DMS 273 (cell line): Measurements from ENCODE around the gene FUT8.

ENCODE experiments used
- DNase-seq: peaks from one replicate; lab custom pipeline; 2025; ENCODE audit not compliant: unreplicated experiment; lab: John Stamatoyannopoulos, UW

Gene FUT8

GRCh38 chr14:65412032-65412846, at the start of gene FUT8:
TSS of gene FUT8 (plus strand) at chr14:65412730. CDS start at chr14:65561564, 148,834 bp downstream.
- DNase-seq: peak; percentile 98

GRCh38 chr14:65366802-65367565, 45.5 kb upstream of the FUT8 start:
- DNase-seq: no peak

DNA sequence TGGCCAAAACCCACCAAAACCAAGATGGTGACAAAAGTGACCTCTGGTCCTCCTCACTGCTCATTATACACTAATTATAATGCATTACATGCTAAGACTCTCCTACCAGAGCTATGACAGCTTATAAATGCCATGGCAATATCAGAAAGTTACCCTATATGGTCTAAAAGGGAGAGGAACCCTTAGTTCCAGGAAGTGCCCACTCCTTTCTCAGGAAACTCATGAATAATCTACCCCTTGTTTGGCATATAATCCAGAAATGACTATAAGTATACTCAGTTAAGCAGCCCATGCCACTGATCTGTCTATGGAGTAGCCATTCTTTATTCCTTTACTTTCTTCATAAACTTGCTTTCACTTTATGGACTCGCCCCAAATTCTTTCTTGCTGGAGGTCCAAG, 43.0 kb upstream of the FUT8 start:
- no peak for DNase-seq

- DNase-seq: no peak
Measured at GRCh38 chr14:65370801-65371248, 41.7 kb upstream of the FUT8 start.

- DNase-seq: no peak
Measured at GRCh38 chr14:65371784-65372183, 40.7 kb upstream of the FUT8 start.

DNA sequence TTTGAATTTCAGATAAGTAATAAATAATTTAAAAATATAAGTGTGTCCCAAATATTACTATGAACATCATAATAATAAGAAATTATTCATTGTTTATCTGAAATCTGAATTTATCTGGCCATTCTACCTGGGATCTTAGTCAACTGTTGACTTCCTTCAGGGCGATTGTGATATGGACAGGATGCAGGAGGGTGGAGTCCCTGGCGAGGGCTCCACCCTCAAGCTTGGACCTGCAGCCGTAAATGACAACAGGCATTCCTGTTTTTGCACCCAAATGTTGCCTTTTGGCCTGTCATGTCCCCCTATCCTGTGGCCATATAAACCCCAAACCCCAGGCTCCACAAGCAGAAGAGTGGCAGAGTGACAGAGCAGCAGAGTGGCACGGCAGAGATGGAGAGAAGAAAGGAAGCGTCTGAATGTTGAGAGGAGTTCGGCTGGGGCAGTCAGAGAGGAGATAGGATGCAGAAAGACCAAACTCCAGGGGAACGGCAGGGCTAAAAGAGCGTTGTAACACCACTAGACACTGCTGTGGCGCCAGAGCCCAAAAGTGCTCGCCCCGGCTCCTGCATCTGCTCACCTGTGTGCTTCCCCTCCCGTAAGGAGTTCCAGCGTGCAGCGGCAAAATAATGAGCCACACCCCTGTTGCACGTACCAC, 39.4 kb upstream of the FUT8 start:
- no peak for DNase-seq

DNA sequence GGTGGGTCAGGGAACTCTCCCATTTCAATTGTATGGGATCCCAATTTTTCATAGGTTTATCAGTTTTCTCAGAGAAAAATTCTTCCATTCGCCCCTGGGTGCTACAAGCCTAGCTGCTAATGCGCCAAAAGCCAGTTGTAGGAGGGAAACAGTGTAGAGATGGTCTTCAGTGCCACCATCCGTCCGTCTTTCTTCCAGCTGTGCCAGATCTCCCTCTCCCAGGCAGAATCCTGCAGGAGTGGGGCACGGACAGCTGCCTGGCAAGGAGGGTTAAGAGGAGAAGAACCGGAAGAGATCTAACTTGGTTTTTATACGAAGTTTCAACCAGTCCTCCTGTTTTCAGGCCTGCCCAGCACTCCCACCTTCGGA, 38.9 kb upstream of the FUT8 start:
- no peak for DNase-seq

- DNase-seq: no peak
Measured at GRCh38 chr14:65377576-65377975, 35.0 kb upstream of the FUT8 start.

DNA sequence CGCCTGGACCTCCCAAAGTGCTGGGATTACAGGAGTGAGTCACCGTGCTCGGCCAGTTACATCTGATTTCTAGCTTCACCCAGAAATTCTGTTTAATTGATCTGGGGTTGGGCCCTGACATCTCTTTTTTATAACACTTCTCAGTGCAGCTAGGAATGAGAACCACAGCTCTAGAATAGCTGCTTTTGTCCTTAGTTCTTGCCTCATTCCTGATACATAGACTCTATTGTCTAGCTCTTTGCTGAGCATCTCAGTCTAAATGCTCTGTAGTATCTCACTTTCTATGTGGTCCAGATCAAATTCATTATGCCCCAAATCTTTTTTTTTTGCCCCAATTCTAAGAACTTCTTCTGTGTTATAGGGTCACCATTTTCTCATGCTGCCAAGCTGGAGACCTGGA, 29.9 kb upstream of the FUT8 start:
- no peak for DNase-seq

GRCh38 chr14:65387171-65387570, 25.4 kb upstream of the FUT8 start:
- DNase-seq: no peak

DNA sequence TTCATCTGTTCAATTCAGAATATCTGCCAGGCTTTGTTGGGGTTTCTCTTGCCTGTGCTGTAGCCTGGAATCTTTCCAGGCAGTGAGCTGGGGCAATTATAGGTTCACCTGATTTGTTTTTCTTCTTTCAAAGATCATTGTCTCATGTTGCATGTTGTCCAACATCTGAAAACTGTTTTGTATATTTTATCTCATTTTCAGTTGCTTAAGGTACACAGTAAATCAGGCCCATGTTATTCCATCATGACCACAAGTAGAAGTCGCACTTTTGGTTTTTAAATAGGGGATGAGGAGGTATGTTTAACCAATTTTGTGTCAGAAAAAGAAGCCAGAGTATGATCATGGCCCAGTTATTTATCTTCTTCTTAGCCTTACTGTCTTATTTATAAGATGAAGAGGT, 24.9 kb upstream of the FUT8 start:
- peak; percentile 21 for DNase-seq

- no peak for DNase-seq
Measured at GRCh38 chr14:65392296-65392695, 20.2 kb upstream of the FUT8 start.

- DNase-seq: no peak
Measured at GRCh38 chr14:65396082-65396910, 16.2 kb upstream of the FUT8 start.

DNA sequence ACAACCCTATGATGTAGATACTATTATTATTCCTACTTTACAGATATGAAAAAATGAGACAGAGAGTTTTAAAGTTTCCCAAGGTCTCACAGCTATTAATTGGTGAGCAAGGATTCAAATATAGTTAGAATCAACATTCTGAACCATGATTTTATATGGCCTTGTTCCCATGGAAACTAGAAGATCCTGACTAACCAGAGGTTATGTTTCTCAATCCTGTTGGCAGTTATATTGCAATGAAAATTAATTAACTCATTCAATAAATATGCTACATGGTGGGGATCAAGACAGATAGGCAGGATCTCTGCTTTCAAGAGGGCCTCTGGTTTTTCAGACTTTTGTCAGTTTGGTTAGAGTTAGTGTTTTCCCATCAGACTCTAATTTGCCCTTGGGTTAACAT, 9.3 kb upstream of the FUT8 start:
- no peak for DNase-seq

- no peak for DNase-seq
Measured at GRCh38 chr14:65408113-65408512, 4.4 kb upstream of the FUT8 start.

DNA sequence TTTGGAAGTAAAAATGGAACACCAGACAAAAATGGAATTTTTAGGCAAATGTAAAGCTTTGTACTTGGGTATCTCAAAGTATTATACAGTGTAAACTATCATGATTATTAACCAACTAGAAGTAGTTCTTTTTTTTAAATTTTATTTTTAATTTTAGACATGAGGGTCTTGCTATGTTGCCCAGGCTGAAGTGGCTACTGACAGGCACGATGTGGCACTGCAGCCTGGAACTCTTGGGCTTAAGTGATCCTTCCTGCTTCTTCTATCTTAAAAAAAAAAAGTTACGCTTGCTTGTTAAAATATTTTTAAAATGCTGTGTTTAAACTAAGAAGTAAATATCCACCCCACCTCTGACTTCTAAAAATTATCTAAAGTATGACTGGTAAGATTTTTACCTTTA, 1.9 kb upstream of the FUT8 start:
- DNase-seq: no peak

- DNase-seq: peak; percentile 97
Measured at GRCh38 chr14:65411656-65412031, 886 bp upstream of the FUT8 start.

DNA sequence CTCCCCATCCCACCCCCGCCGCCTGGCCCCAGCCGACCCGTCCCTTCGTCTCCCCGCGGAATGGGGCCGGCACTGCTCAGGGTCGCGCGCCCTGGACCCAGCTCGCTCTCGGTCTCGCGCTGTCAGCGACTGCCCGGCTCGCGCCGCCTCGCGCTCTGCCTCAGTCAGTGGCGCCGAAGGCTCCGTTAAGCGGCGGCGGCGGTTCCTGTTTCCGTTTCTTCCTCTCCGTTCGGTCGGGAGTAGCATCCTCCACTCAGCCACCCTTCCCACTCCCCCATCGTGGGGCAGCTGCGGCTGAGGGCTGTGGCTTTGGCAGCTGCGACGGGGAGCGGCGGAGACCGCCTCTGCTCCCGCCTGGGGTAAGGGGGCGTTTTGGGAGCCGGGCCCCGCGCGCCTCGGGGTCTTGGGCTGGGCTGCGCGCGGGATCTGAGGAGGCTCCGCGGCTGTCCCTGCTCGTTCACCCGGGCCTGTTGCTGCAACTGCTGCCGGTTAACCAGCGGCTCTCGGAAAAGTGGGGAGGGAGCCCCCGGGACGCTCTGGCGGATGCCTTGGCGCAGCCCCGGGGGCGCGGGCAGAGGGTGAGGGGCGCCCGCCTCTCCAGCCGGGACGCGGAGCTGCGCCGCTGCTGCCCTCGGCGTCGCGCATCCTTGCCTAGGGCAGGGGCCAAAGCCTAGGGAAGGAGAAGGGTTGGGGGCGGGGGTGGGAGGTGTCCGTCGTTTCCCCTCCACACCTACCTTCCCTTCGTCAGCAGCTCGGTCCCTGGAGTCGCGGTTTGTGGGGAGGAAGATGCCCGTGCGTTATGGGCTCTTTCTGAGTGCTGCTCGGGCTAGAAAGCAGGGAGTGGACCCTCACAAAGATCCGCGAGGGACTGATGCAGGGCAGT, 567 bp downstream of the FUT8 start:
- DNase-seq: peak; percentile 96

DNA sequence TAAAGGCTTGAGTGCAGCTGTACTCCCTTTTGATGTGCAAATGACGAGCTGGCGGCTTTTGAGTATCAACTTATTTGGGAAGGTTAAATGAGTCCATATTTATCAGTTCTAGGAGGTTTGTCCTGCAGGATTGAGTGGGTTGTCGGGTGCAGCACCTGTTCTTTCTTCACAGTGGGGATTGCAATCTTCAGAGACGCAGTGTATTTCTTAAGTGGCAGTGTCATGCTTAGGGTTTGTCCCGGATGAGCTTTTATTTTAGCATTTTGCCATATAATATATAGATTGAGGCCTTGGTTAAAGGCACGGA, 1.2 kb downstream of the FUT8 start:
- no peak for DNase-seq

GRCh38 chr14:65414961-65415589, 2.5 kb downstream of the FUT8 start:
- peak; percentile 50 for DNase-seq
